Fibroblast of lung (primary cell): ENCODE results near the gene FTL. TPM values are rescaled to one million over a fixed set of nuclear protein-coding genes. Genes with fewer than 3 reads are reported as not detected.

Experiments
- DNase-seq, 2 donors: peaks; one replicate each; pipeline versions ENCODE4 v3.0.0 to v3.0.0-alpha.2; 2010; ENCODE audit warnings: low read depth in 2 of 2
- H2AFZ ChIP-seq: 2 replicates; pipeline ENCODE4 v1.5.1; 2012; ENCODE audit warnings: low read length, control low read depth, inconsistent platforms
- H3K27ac ChIP-seq: 2 replicates; pipeline ENCODE4 v1.5.1; 2011; ENCODE audit warnings: low read length, control low read depth; ENCODE audit not compliant: insufficient read depth
- H3K27me3 ChIP-seq: 2 replicates; pipeline ENCODE4 v1.5.1; 2011; ENCODE audit warnings: mild to moderate bottlenecking, low read length; ENCODE audit not compliant: control insufficient read depth, insufficient read depth
- H3K36me3 ChIP-seq: 2 replicates; pipeline ENCODE4 v1.5.1; 2011; ENCODE audit warnings: low read length; ENCODE audit not compliant: control insufficient read depth, insufficient read depth
- H3K4me1 ChIP-seq: 2 replicates; pipeline ENCODE4 v1.5.1; 2011; ENCODE audit warnings: low read length; ENCODE audit not compliant: control insufficient read depth, insufficient read depth; ENCODE audit errors: extremely low read depth
- H3K4me2 ChIP-seq: 2 replicates; pipeline ENCODE4 v1.5.1; 2011; ENCODE audit warnings: low read length, control low read depth; ENCODE audit not compliant: insufficient read depth; ENCODE audit errors: extremely low read depth
- H3K4me3 ChIP-seq, 4 experiments: fragments of 200-600 bp in 1 of 4; sonication (generic) in 1 of 4; replicated peaks in 1 of 4; 2 replicates each; pipeline ENCODE4 v1.5.1; 2011 to 2016; ENCODE audit warnings: low read length in 4 of 4, low read depth in 3 of 4, mild to moderate bottlenecking in 3 of 4, control low read depth in 2 of 4, inconsistent platforms in 1 of 4, mixed read lengths in 1 of 4; ENCODE audit not compliant: insufficient read depth in 1 of 4; ENCODE audit errors: control extremely low read depth in 1 of 4
- H3K79me2 ChIP-seq: 2 replicates; pipeline ENCODE4 v1.5.1; 2012; ENCODE audit warnings: mild to moderate bottlenecking, low read length, inconsistent platforms; ENCODE audit not compliant: control insufficient read depth, insufficient read depth
- H3K9ac ChIP-seq: 2 replicates; pipeline ENCODE4 v1.5.1; 2011; ENCODE audit warnings: mild to moderate bottlenecking, low read length, control low read depth; ENCODE audit not compliant: insufficient read depth
- H3K9me3 ChIP-seq: 2 replicates; pipeline ENCODE4 v1.5.1; 2012; ENCODE audit warnings: low read depth, low read length; ENCODE audit not compliant: control insufficient read depth, insufficient read depth
- H4K20me1 ChIP-seq: 2 replicates; pipeline ENCODE4 v1.5.1; 2011; ENCODE audit warnings: low read length; ENCODE audit not compliant: control insufficient read depth, insufficient read depth; ENCODE audit errors: extremely low read depth
- CTCF ChIP-seq, 2 donors: IDR thresholded peaks in 1 of 2; conservative IDR thresholded peaks in 1 of 2; 1 replicate in 1 of 2; 2 replicates in 1 of 2; pipeline ENCODE4 v1.5.1; 2011 to 2012; ENCODE audit warnings: low read length in 2 of 2, control low read depth in 1 of 2, inconsistent platforms in 1 of 2, low read depth in 1 of 2, mild to moderate bottlenecking in 1 of 2
- EZH2 ChIP-seq: IDR thresholded peaks from 2 replicates; pipeline ENCODE4 v1.5.1; 2012; ENCODE audit warnings: low read length, control low read depth, mild to moderate bottlenecking; ENCODE audit errors: missing control alignments
- polyA plus RNA-seq, 2 donors: library from polyadenylated mRNA; depleted of rRNA in 1 of 2; stranded (reverse) in 1 of 2; unstranded in 1 of 2; fragments of >200 nt; gene quantifications; 2 replicates each; pipeline ENCODE4 v1.2.1, GENCODE V29; 2011 to 2012; ENCODE audit warnings: missing spikeins in 1 of 2
- total RNA-seq: library from RNA; depleted of rRNA; stranded (reverse); fragments of >200 nt; gene quantifications from 2 replicates; pipeline ENCODE4 v1.2.1, GENCODE V29; 2014

FTL gene
- total and polyA plus RNA-seq, 2 donors (not counting 1 experiment from before 2014, with no cell fraction given): 1,844 to 6,440 TPM

GRCh38 chr19:48982280-48982679 is 17.2 kb downstream of the FTL start:
- Histone ChIP-seq H3K27me3 (no peaks in the 10 kb centered on the region), H3K27ac (no peak overlapping the region), H4K20me1 (no peaks in the 10 kb centered on the region), H3K4me2 (no peak overlapping the region), H3K4me3 (no peak overlapping the region), H3K4me1 (peaks cover 13% of the 10 kb centered on the region), H2AFZ (no peak overlapping the region), H3K36me3 (peaks cover 21% of the 10 kb centered on the region), H3K9me3 (no peaks in the 10 kb centered on the region), H3K9ac (no peak overlapping the region), H3K79me2 (no peaks in the 10 kb centered on the region)
- no peak for DNase-seq
- TF ChIP-seq EZH2 (no peak), CTCF (conservative IDR thresholded peaks at IDR 0.05 in 1 of 2, IDR thresholded peaks at IDR 0.05 in 1 of 2; ENCODE audit: low read depth in 1 of 2, low read length in 2 of 2) (no peak)

GRCh38 chr19:48985711-48986110 is 20.6 kb downstream of the FTL start:
- Histone ChIP-seq H4K20me1 (no peaks in the 10 kb centered on the region), H3K27ac (no peak overlapping the region), H3K79me2 (peaks cover 7% of the 10 kb centered on the region), H3K27me3 (no peaks in the 10 kb centered on the region), H3K4me2 (no peak overlapping the region), H3K9ac (no peak overlapping the region), H3K36me3 (peaks cover 24% of the 10 kb centered on the region), H2AFZ (no peak overlapping the region), H3K9me3 (no peaks in the 10 kb centered on the region), H3K4me3 (no peak overlapping the region), H3K4me1 (peaks cover 6% of the 10 kb centered on the region)
- TF ChIP-seq EZH2: no peak
- TF ChIP-seq CTCF (conservative IDR thresholded peaks at IDR 0.05 in 1 of 2, IDR thresholded peaks at IDR 0.05 in 1 of 2; ENCODE audit: low read depth in 1 of 2, low read length in 2 of 2): no peak
- DNase-seq: no peak

- H3K4me1 ChIP-seq: peaks cover 10% of the 10 kb centered on the region
- no peak overlapping the region for H2AFZ ChIP-seq
- no peak overlapping the region for H3K9ac ChIP-seq
- TF ChIP-seq EZH2: no peak
- H3K79me2 ChIP-seq: peaks cover 12% of the 10 kb centered on the region
- H3K4me2 ChIP-seq: no peak overlapping the region
- DNase-seq: no peak
- H4K20me1 ChIP-seq: no peaks in the 10 kb centered on the region
- H3K36me3 ChIP-seq: peaks cover 26% of the 10 kb centered on the region
- H3K9me3 ChIP-seq: no peaks in the 10 kb centered on the region
- H3K4me3 ChIP-seq: no peak overlapping the region
- no peak overlapping the region for H3K27ac ChIP-seq
- H3K27me3 ChIP-seq: no peaks in the 10 kb centered on the region
Measured at GRCh38 chr19:48986211-48986610, 21.1 kb downstream of the FTL start.
